Neuron (in vitro differentiated cells): ENCODE data around the gene MSRB2.

Source experiments
- H2AFZ ChIP-seq: one replicate; pipeline ENCODE4 v1.6.1; 2013; ENCODE audit warnings: low read depth, mild to moderate bottlenecking, inconsistent platforms, low read length, moderate library complexity
- H3K27me3 ChIP-seq: one replicate; pipeline ENCODE4 v1.6.1; 2013; ENCODE audit warnings: low read length; ENCODE audit not compliant: insufficient read depth
- H3K36me3 ChIP-seq: one replicate; pipeline ENCODE4 v1.6.1; 2013; ENCODE audit warnings: low read length; ENCODE audit not compliant: insufficient read depth
- H3K4me1 ChIP-seq: one replicate; pipeline ENCODE4 v1.6.1; 2013; ENCODE audit warnings: low read length; ENCODE audit not compliant: insufficient read depth
- H3K4me3 ChIP-seq: 2 replicates; pipeline ENCODE4 v1.5.1; 2013; ENCODE audit warnings: mild to moderate bottlenecking, low read length, moderate library complexity
- H3K9me3 ChIP-seq: one replicate; pipeline ENCODE4 v1.6.1; 2013; ENCODE audit warnings: low read length

MSRB2 gene

GRCh38 chr10:23150091-23150490 is 54.7 kb downstream of the MSRB2 start:
- Histone ChIP-seq H3K36me3 (no peaks in the 10 kb centered on the region), H3K4me1 (no peaks in the 10 kb centered on the region), H3K9me3 (peaks cover 2% of the 10 kb centered on the region), H3K27me3 (no peaks in the 10 kb centered on the region), H2AFZ (no peak overlapping the region), H3K4me3 (no peak overlapping the region)

- Histone ChIP-seq H3K27me3 (no peaks in the 10 kb centered on the region), H3K9me3 (peaks cover 2% of the 10 kb centered on the region), H3K4me3 (no peak overlapping the region), H2AFZ (no peak overlapping the region), H3K36me3 (no peaks in the 10 kb centered on the region), H3K4me1 (no peaks in the 10 kb centered on the region)
Observed at GRCh38 chr10:23150610-23151009, 55.2 kb downstream of the MSRB2 start.

GRCh38 chr10:23151071-23151470 is 55.7 kb downstream of the MSRB2 start:
- no peaks in the 10 kb centered on the region for H3K27me3 ChIP-seq

GRCh38 chr10:23155169-23155568 is 59.8 kb downstream of the MSRB2 start:
- Histone ChIP-seq H2AFZ (no peak overlapping the region), H3K9me3 (no peaks in the 10 kb centered on the region), H3K4me3 (no peak overlapping the region), H3K4me1 (no peaks in the 10 kb centered on the region), H3K27me3 (no peaks in the 10 kb centered on the region), H3K36me3 (no peaks in the 10 kb centered on the region)

More at GRCh38 chr10:23151071-23151470, 55.7 kb downstream of the MSRB2 start:
- Histone ChIP-seq H3K4me1 (no peaks in the 10 kb centered on the region), H3K9me3 (peaks cover 2% of the 10 kb centered on the region), H2AFZ (no peak overlapping the region), H3K36me3 (no peaks in the 10 kb centered on the region), H3K4me3 (no peak overlapping the region)

GRCh38 chr10:23156447-23157150 is 61.2 kb downstream of the MSRB2 start:
- Histone ChIP-seq H3K9me3 (no peaks in the 10 kb centered on the region), H2AFZ (no peak overlapping the region), H3K4me3 (no peak overlapping the region), H3K4me1 (no peaks in the 10 kb centered on the region), H3K27me3 (peaks cover 8% of the 10 kb centered on the region), H3K36me3 (no peaks in the 10 kb centered on the region)

GRCh38 chr10:23157239-23157681 is 61.9 kb downstream of the MSRB2 start:
- peaks cover 14% of the 10 kb centered on the region for H3K27me3 ChIP-seq
- H2AFZ ChIP-seq, result no peak overlapping the region
- no peaks in the 10 kb centered on the region for H3K4me1 ChIP-seq
- no peak overlapping the region for H3K4me3 ChIP-seq
- no peaks in the 10 kb centered on the region for H3K36me3 ChIP-seq
- no peaks in the 10 kb centered on the region for H3K9me3 ChIP-seq

- Histone ChIP-seq H3K9me3 (no peaks in the 10 kb centered on the region), H3K4me1 (no peaks in the 10 kb centered on the region), H3K27me3 (peaks cover 14% of the 10 kb centered on the region), H3K36me3 (no peaks in the 10 kb centered on the region), H3K4me3 (no peak overlapping the region), H2AFZ (no peak overlapping the region)
Observed at GRCh38 chr10:23157691-23158369, 62.5 kb downstream of the MSRB2 start.

GRCh38 chr10:23158370-23158769 is 63.0 kb downstream of the MSRB2 start:
- H3K9me3 ChIP-seq, result no peaks in the 10 kb centered on the region
- H3K4me3 ChIP-seq, result no peak overlapping the region
- peaks cover 17% of the 10 kb centered on the region for H3K27me3 ChIP-seq
- H2AFZ ChIP-seq, result no peak overlapping the region
- H3K4me1 ChIP-seq, result no peaks in the 10 kb centered on the region
- H3K36me3 ChIP-seq, result no peaks in the 10 kb centered on the region

GRCh38 chr10:23171232-23171876 is 76.0 kb downstream of the MSRB2 start:
- Histone ChIP-seq H3K36me3 (no peaks in the 10 kb centered on the region), H2AFZ (no peak overlapping the region), H3K4me1 (peaks cover 14% of the 10 kb centered on the region), H3K4me3 (no peak overlapping the region), H3K9me3 (peaks cover 2% of the 10 kb centered on the region), H3K27me3 (peaks cover 72% of the 10 kb centered on the region)
